Mammary epithelial cell (primary cell): ENCODE data around the gene UBE2K.

ENCODE experiments used
- CTCF ChIP-seq, 2 donors: IDR thresholded peaks in 1 of 2; conservative IDR thresholded peaks in 1 of 2; 2 replicates each; pipeline ENCODE4 v1.5.1; 2011 to 2012; ENCODE audit warnings: inconsistent platforms in 2 of 2, low read length in 2 of 2, mild to moderate bottlenecking in 2 of 2, control low read depth in 1 of 2, low read depth in 1 of 2; ENCODE audit not compliant: insufficient read depth in 1 of 2; ENCODE audit errors: extremely low read depth in 1 of 2
- EZH2 ChIP-seq: IDR thresholded peaks from 2 replicates; pipeline ENCODE4 v1.6.1; 2012; ENCODE audit warnings: low read length, inconsistent platforms, borderline replicate concordance

GRCh38 chr4:39706334-39706733 is 8.4 kb downstream of the UBE2K start:
- no peak for TF ChIP-seq CTCF (conservative IDR thresholded peaks at IDR 0.05 in 1 of 2, IDR thresholded peaks at IDR 0.05 in 1 of 2; ENCODE audit: extremely low read depth in 1 of 2, insufficient read depth in 1 of 2, low read depth in 1 of 2, low read length in 2 of 2)
- TF ChIP-seq EZH2 = no peak
